Testis (tissue), 3 donors: ENCODE measurements around the gene ST6GAL2. TPM values are rescaled to one million over a fixed set of nuclear protein-coding genes. Genes with fewer than 3 reads are reported as not detected.

ENCODE experiments used
- DNase-seq: peaks from one replicate; pipeline ENCODE4 v3.0.0-alpha.2; 2019
- H3K27ac ChIP-seq, 2 donors: fragments of 200-600 bp; sonication (generic); one replicate each; pipeline ENCODE4 v1.5.1; 2019
- H3K27me3 ChIP-seq: fragments of 200-600 bp; sonication (generic); one replicate; pipeline ENCODE4 v1.5.1; 2019
- H3K36me3 ChIP-seq: fragments of 200-600 bp; sonication (generic); one replicate; pipeline ENCODE4 v1.5.1; 2017; ENCODE audit warnings: low read depth; ENCODE audit errors: missing control alignments
- H3K4me1 ChIP-seq: fragments of 200-600 bp; sonication (generic); one replicate; pipeline ENCODE4 v1.5.1; 2019
- H3K4me3 ChIP-seq, 2 donors: fragments of 200-600 bp; sonication (generic); one replicate each; pipeline ENCODE4 v1.5.1; 2017 to 2019
- H3K9me3 ChIP-seq: fragments of 200-600 bp; sonication (generic); one replicate; pipeline ENCODE4 v1.5.1; 2017
- POLR2A ChIP-seq: fragments of 450-650 bp; IDR thresholded peaks from one replicate; pipeline ENCODE4 v1.6.1; 2017; ENCODE audit warnings: antibody characterized with exemption, mild to moderate bottlenecking, moderate library complexity
- WGBS, 2 donors: methylation state at CpG; one replicate each; pipeline ENCODE4 v1.1.5; 2018; 5-methylcytosine and 5-hydroxymethylcytosine counted together
- intact Hi-C: fragments of 100-400 bp; cut with DNase I; formaldehyde crosslinking; loops from one replicate; pipeline ENCODE4 v1.15.1; 2023; ENCODE audit warnings: low total_unique reads
- polyA plus RNA-seq: library from polyadenylated mRNA; stranded (reverse); fragments of 350-450 nt; fragmentation: Illumina TruSeq; extraction: RNeasy Lipid Tissue Mini Kit (QIAGEN cat#74804); gene quantifications from one replicate; pipeline ENCODE4 v1.2.3, GENCODE V29; 2014; ENCODE audit warnings: low read depth, low replicate concordance; ENCODE audit not compliant: insufficient read depth
- total RNA-seq, 2 donors: library from RNA; depleted of rRNA; stranded (reverse); fragments of >200 nt; gene quantifications; one replicate each; pipeline ENCODE4 v1.2.3, GENCODE V29; 2016
- TF ChIP-seq, protein P1 (sequence below), 3 experiments: fragments of 450-650 bp in 2 of 3; fragments of 200-600 bp in 1 of 3; sonication (generic) in 1 of 3; IDR thresholded peaks; one replicate each; pipeline ENCODE4 v1.5.1; 2016 to 2019; ENCODE audit warnings: antibody characterized with exemption in 3 of 3, mild to moderate bottlenecking in 2 of 3, moderate library complexity in 1 of 3

The ST6GAL2 gene
- total and polyA plus RNA-seq, 3 donors from 2014 or later: 14.3 to 95.6 (median 83.8) TPM

- H3K4me1 ChIP-seq: no peaks in the 10 kb centered on the region
- no peaks in the 10 kb centered on the region for H3K36me3 ChIP-seq
- H3K4me3 ChIP-seq: no peak overlapping the region
- no peaks in the 10 kb centered on the region for H3K9me3 ChIP-seq
- intact Hi-C loops: no loop called here
- H3K27me3 ChIP-seq: no peaks in the 10 kb centered on the region
- TF ChIP-seq, protein P1, sequence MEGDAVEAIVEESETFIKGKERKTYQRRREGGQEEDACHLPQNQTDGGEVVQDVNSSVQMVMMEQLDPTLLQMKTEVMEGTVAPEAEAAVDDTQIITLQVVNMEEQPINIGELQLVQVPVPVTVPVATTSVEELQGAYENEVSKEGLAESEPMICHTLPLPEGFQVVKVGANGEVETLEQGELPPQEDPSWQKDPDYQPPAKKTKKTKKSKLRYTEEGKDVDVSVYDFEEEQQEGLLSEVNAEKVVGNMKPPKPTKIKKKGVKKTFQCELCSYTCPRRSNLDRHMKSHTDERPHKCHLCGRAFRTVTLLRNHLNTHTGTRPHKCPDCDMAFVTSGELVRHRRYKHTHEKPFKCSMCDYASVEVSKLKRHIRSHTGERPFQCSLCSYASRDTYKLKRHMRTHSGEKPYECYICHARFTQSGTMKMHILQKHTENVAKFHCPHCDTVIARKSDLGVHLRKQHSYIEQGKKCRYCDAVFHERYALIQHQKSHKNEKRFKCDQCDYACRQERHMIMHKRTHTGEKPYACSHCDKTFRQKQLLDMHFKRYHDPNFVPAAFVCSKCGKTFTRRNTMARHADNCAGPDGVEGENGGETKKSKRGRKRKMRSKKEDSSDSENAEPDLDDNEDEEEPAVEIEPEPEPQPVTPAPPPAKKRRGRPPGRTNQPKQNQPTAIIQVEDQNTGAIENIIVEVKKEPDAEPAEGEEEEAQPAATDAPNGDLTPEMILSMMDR (IDR thresholded peaks at IDR 0.05): no peak
- TF ChIP-seq POLR2A: no peak
- DNase-seq: no peak
- H3K27ac ChIP-seq: no peak overlapping the region
- 89 to 90% methylated on average over 2 of the region's 2 CpGs for WGBS, 2 donors
These were observed 80.3 kb downstream of the ST6GAL2 start for GRCh38 chr2:106805716-106806115.

- Histone ChIP-seq H3K27me3 (no peaks in the 10 kb centered on the region), H3K4me1 (no peaks in the 10 kb centered on the region), H3K9me3 (no peaks in the 10 kb centered on the region), H3K4me3 (no peak overlapping the region), H3K36me3 (no peaks in the 10 kb centered on the region), H3K27ac (no peak overlapping the region)
- intact Hi-C loops: no loop called here
- TF ChIP-seq POLR2A: no peak
- TF ChIP-seq, protein P1 (IDR thresholded peaks at IDR 0.05): no peak
- WGBS, 2 donors: 57 to 88% methylated on average over 1 of the region's 1 CpG
- DNase-seq: no peak
These were observed 81.8 kb downstream of the ST6GAL2 start for GRCh38 chr2:106804161-106804560.

DNA sequence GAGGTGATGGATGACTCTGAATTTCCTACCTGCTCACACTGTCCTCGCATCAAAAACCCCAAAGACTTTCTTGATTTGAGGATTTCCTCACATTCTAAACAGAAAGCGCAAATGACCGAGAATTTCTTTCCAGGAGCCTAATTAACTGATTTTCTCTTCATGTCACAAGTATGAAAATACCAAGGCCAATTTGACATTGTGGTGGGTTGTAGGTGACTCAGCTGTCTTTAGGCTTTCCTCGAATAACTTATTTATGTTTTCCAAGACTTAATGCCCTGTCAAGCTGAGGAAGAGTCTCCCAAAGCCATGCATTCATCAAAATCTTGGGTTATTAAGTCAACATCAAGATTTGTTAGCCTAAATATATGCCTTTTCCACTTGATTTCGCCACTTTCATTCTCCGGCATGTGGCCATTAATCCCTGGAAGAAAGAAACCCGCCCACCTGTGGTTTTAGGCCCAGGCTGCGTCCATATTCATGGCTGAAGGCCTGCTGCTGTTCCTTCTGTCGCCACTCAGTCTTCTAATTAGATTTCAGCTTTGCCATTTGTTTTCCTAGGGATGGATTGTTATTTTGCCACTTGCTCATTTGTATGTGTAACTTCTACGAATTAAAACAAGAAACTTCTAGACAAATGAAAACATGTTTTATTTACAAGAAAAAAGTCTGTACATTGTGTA lies 84.9 kb downstream of the ST6GAL2 start:
- Histone ChIP-seq H3K9me3 (no peaks in the 10 kb centered on the region), H3K27me3 (no peaks in the 10 kb centered on the region), H3K36me3 (no peaks in the 10 kb centered on the region), H3K4me1 (no peaks in the 10 kb centered on the region), H3K27ac (no peak overlapping the region), H3K4me3 (no peak overlapping the region)
- no peak for DNase-seq
- 85 to 92% methylated on average over 10 of the region's 10 CpGs for WGBS, 2 donors
- intact Hi-C loops: no loop called here
- TF ChIP-seq POLR2A: no peak

DNA sequence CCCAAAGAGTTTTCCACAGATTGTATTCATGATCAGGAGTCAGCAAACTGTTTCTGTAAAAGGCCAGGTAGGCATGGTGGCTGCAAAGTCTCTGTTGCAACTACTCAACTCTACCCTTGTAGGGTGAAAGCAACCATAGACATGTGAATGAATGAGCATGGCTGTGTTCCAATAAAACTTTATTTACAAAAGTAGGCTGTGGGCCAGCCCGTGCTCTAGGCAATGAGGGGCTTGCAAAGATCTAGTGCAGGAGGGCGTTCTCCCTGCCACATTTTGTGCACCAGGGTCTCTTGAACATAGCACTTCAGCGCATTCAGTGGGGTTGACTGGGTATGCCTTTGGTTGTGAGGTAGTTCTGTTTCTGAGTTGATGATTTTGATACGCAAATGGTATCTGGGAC lies 85.8 kb downstream of the ST6GAL2 start:
- Histone ChIP-seq H3K36me3 (no peaks in the 10 kb centered on the region), H3K9me3 (no peaks in the 10 kb centered on the region), H3K27ac (no peak overlapping the region), H3K4me3 (no peak overlapping the region), H3K27me3 (no peaks in the 10 kb centered on the region), H3K4me1 (no peaks in the 10 kb centered on the region)
- no peak for TF ChIP-seq POLR2A
- TF ChIP-seq, protein P1 (IDR thresholded peaks at IDR 0.05): no peak
- WGBS, 2 donors: 87 to 92% methylated on average over 4 of the region's 4 CpGs
- no peak for DNase-seq
- intact Hi-C loops: no loop called here

- TF ChIP-seq POLR2A: no peak
- TF ChIP-seq, protein P1 (IDR thresholded peaks at IDR 0.05): no peak
- Histone ChIP-seq H3K36me3 (no peaks in the 10 kb centered on the region), H3K9me3 (no peaks in the 10 kb centered on the region), H3K4me1 (no peaks in the 10 kb centered on the region), H3K27ac (no peak overlapping the region), H3K27me3 (no peaks in the 10 kb centered on the region), H3K4me3 (no peak overlapping the region)
- intact Hi-C loops: no loop called here
- no peak for DNase-seq
- WGBS, 2 donors: 78 to 84% methylated on average over 5 of the region's 5 CpGs
These were observed 87.0 kb downstream of the ST6GAL2 start for GRCh38 chr2:106798826-106799552.
